ENCODE results near the gene ERBB4. TPM values are rescaled to one million over a fixed set of nuclear protein-coding genes. Genes with fewer than 3 reads are reported as not detected.

The ERBB4 gene
- total and polyA plus RNA-seq, 7 experiments from 2014 or later, result not detected

DNA sequence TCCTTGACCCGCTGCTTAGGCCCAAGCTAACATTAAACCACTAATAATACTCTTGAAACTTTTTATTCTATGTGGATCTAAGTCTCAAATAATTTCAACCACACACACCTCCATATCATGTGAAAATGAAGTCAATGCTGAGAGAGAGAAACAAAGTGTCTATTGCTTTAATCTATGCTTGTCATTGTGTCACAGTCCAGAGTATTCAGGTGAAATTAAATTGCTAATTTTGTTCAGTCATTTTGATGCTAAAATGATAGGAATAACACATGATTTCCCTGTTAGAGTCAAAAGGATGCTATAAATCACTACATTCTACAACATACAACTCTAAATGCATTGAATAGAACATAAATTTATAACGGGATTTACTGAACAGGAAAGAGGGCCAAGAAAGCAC, 195.4 kb downstream of the ERBB4 start:
- no peak overlapping the region for H3K4me3 Mint-ChIP-seq
- peaks cover 0 to 7% (median 0%) of the 10 kb centered on the region in 11 donors for H3K9me3 Mint-ChIP-seq
- DNase-seq (no peak), ATAC-seq (no peak)
- no peaks in the 10 kb centered on the region for H3K36me3 Mint-ChIP-seq
- H3K9me3 ChIP-seq (ENCODE audit: control insufficient read depth in 2 of 3, low read length in 3 of 3), result no peaks in the 10 kb centered on the region
- H3K36me3 ChIP-seq (ENCODE audit: control insufficient read depth in 2 of 3, insufficient read depth in 3 of 3, low read length in 3 of 3), result no peaks in the 10 kb centered on the region
- CTCF ChIA-PET, result no interaction called here
- POLR2A ChIA-PET, result no interaction called here
- no peak overlapping the region for H3K27ac ChIP-seq (ENCODE audit: low read depth, low read length)
- no peak overlapping the region for H3K4me3 ChIP-seq (ENCODE audit: low read length)
- H3K4me1 Mint-ChIP-seq, result no peaks in the 10 kb centered on the region
- H3K27me3 Mint-ChIP-seq, result no peaks in the 10 kb centered on the region
- intact Hi-C loops (cut with micrococcal nuclease), result no loop called here
- H3K27ac Mint-ChIP-seq, result no peak overlapping the region
- no peaks in the 10 kb centered on the region for H3K27me3 ChIP-seq (ENCODE audit: control insufficient read depth in 2 of 2, insufficient read depth in 2 of 2, low read length in 2 of 2)
- no peaks in the 10 kb centered on the region for H3K4me1 ChIP-seq (ENCODE audit: control insufficient read depth in 2 of 2, insufficient read depth in 2 of 2, low read length in 2 of 2)

- H3K4me3 Mint-ChIP-seq, result no peak overlapping the region
- intact Hi-C loops (cut with micrococcal nuclease), result no loop called here
- ATAC-seq, result no peak
Measured at GRCh38 chr2:212337486-212338343, 200.9 kb downstream of the ERBB4 start.

DNA sequence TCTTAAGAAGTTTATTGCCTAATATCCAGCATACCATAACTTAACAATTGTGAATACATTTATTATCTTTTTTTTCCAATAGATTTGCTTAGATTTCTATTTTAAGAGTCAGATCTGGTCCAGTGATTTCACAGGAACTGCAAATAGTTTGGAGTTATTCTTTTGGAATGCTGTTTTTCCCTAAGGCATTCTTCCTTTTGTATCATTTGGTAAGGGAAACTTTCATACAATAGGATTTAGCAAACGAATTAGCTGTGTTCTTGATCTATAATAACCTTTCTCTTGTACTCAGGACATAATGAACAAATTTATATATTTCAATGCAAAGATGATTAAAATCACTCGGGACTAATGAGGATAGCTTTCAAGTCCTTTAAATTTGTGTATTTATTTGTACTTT, 201.6 kb downstream of the ERBB4 start:
- ChIA-PET POLR2A (no interaction called here), CTCF (no interaction called here)
- no peaks in the 10 kb centered on the region for H3K9me3 ChIP-seq (ENCODE audit: control insufficient read depth in 2 of 3, low read length in 3 of 3)
- Mint-ChIP-seq H3K4me3 (no peak overlapping the region), H3K9me3 (peaks cover 0 to 4% (median 0%) of the 10 kb centered on the region in 11 donors), H3K27me3 (no peaks in the 10 kb centered on the region), H3K27ac (no peak overlapping the region), H3K36me3 (no peaks in the 10 kb centered on the region), H3K4me1 (no peaks in the 10 kb centered on the region)
- H3K27ac ChIP-seq (ENCODE audit: low read depth, low read length), result no peak overlapping the region
- H3K4me3 ChIP-seq (ENCODE audit: low read length), result no peak overlapping the region
- no peaks in the 10 kb centered on the region for H3K27me3 ChIP-seq (ENCODE audit: control insufficient read depth in 2 of 2, insufficient read depth in 2 of 2, low read length in 2 of 2)
- DNase-seq, result no peak
- H3K36me3 ChIP-seq (ENCODE audit: control insufficient read depth in 2 of 3, insufficient read depth in 3 of 3, low read length in 3 of 3), result no peaks in the 10 kb centered on the region
- intact Hi-C loops (cut with micrococcal nuclease), result no loop called here
- H3K4me1 ChIP-seq (ENCODE audit: control insufficient read depth in 2 of 2, insufficient read depth in 2 of 2, low read length in 2 of 2), result no peaks in the 10 kb centered on the region
- ATAC-seq, result no peak

More at GRCh38 chr2:212337486-212338343, 200.9 kb downstream of the ERBB4 start:
- no peak overlapping the region for H3K27ac Mint-ChIP-seq
- no peak overlapping the region for H3K4me3 ChIP-seq (ENCODE audit: low read length)
- H3K27ac ChIP-seq (ENCODE audit: low read depth, low read length), result no peak overlapping the region
- H3K36me3 ChIP-seq (ENCODE audit: control insufficient read depth in 2 of 3, insufficient read depth in 3 of 3, low read length in 3 of 3), result no peaks in the 10 kb centered on the region
- H3K9me3 Mint-ChIP-seq, result peaks cover 0 to 5% (median 0%) of the 10 kb centered on the region in 11 donors
- no peaks in the 10 kb centered on the region for H3K4me1 Mint-ChIP-seq
- POLR2A ChIA-PET, result no interaction called here
- DNase-seq, result no peak
- H3K27me3 Mint-ChIP-seq, result no peaks in the 10 kb centered on the region
- no peaks in the 10 kb centered on the region for H3K4me1 ChIP-seq (ENCODE audit: control insufficient read depth in 2 of 2, insufficient read depth in 2 of 2, low read length in 2 of 2)
- no peaks in the 10 kb centered on the region for H3K9me3 ChIP-seq (ENCODE audit: control insufficient read depth in 2 of 3, low read length in 3 of 3)
- H3K36me3 Mint-ChIP-seq, result no peaks in the 10 kb centered on the region
- no peaks in the 10 kb centered on the region for H3K27me3 ChIP-seq (ENCODE audit: control insufficient read depth in 2 of 2, insufficient read depth in 2 of 2, low read length in 2 of 2)
- CTCF ChIA-PET, result no interaction called here

GRCh38 chr2:212330263-212330662, 208.3 kb downstream of the ERBB4 start:
- POLR2A ChIA-PET, result no interaction called here
- H3K9me3 ChIP-seq (ENCODE audit: control insufficient read depth in 2 of 3, low read length in 3 of 3), result no peaks in the 10 kb centered on the region
- H3K27ac ChIP-seq (ENCODE audit: low read depth, low read length), result no peak overlapping the region
- H3K4me3 ChIP-seq (ENCODE audit: low read length), result no peak overlapping the region
- H3K4me1 ChIP-seq (ENCODE audit: control insufficient read depth in 2 of 2, insufficient read depth in 2 of 2, low read length in 2 of 2), result no peaks in the 10 kb centered on the region
- H3K36me3 ChIP-seq (ENCODE audit: control insufficient read depth in 2 of 3, insufficient read depth in 3 of 3, low read length in 3 of 3), result no peaks in the 10 kb centered on the region
- Mint-ChIP-seq H3K36me3 (no peaks in the 10 kb centered on the region), H3K27me3 (no peaks in the 10 kb centered on the region), H3K9me3 (peaks cover 0 to 7% (median 0%) of the 10 kb centered on the region in 11 donors), H3K4me3 (no peak overlapping the region), H3K4me1 (no peaks in the 10 kb centered on the region), H3K27ac (no peak overlapping the region)
- CTCF ChIA-PET, result no interaction called here
- H3K27me3 ChIP-seq (ENCODE audit: control insufficient read depth in 2 of 2, insufficient read depth in 2 of 2, low read length in 2 of 2), result no peaks in the 10 kb centered on the region
- DNase-seq (no peak), ATAC-seq (no peak)
- intact Hi-C loops (cut with micrococcal nuclease), result no loop called here

- POLR2A ChIA-PET, result no interaction called here
- no peaks in the 10 kb centered on the region for H3K27me3 ChIP-seq (ENCODE audit: control insufficient read depth in 2 of 2, insufficient read depth in 2 of 2, low read length in 2 of 2)
- no peak overlapping the region for H3K4me3 ChIP-seq (ENCODE audit: low read length)
- intact Hi-C loops (cut with micrococcal nuclease), result loop anchor here in 1 of 2 donors (1.0 kb wide), 1 partner anchor 11 kb away; no protein-coding TSS in a partner anchor
- peaks cover 0 to 7% (median 0%) of the 10 kb centered on the region in 11 donors for H3K9me3 Mint-ChIP-seq
- H3K4me3 Mint-ChIP-seq, result no peak overlapping the region
- CTCF ChIA-PET, result no interaction called here
- H3K27me3 Mint-ChIP-seq, result no peaks in the 10 kb centered on the region
- no peaks in the 10 kb centered on the region for H3K9me3 ChIP-seq (ENCODE audit: control insufficient read depth in 2 of 3, low read length in 3 of 3)
- no peaks in the 10 kb centered on the region for H3K36me3 ChIP-seq (ENCODE audit: control insufficient read depth in 2 of 3, insufficient read depth in 3 of 3, low read length in 3 of 3)
- no peaks in the 10 kb centered on the region for H3K36me3 Mint-ChIP-seq
- H3K4me1 Mint-ChIP-seq, result no peaks in the 10 kb centered on the region
- H3K4me1 ChIP-seq (ENCODE audit: control insufficient read depth in 2 of 2, insufficient read depth in 2 of 2, low read length in 2 of 2), result no peaks in the 10 kb centered on the region
- H3K27ac ChIP-seq (ENCODE audit: low read depth, low read length), result no peak overlapping the region
- no peak for DNase-seq
- no peak for ATAC-seq
- no peak overlapping the region for H3K27ac Mint-ChIP-seq
Measured at GRCh38 chr2:212328712-212329496, 209.7 kb downstream of the ERBB4 start.

- ChIA-PET POLR2A (no interaction called here), CTCF (no interaction called here)
- no peak overlapping the region for H3K4me3 Mint-ChIP-seq
- no peaks in the 10 kb centered on the region for H3K36me3 Mint-ChIP-seq
- ATAC-seq (no peak), DNase-seq (no peak)
- no peaks in the 10 kb centered on the region for H3K4me1 ChIP-seq (ENCODE audit: control insufficient read depth in 2 of 2, insufficient read depth in 2 of 2, low read length in 2 of 2)
- H3K27me3 Mint-ChIP-seq, result no peaks in the 10 kb centered on the region
- H3K4me3 ChIP-seq (ENCODE audit: low read length), result no peak overlapping the region
- intact Hi-C loops (cut with micrococcal nuclease), result loop anchor here in 1 of 2 donors (1.0 kb wide), 1 partner anchor 10 kb away; no protein-coding TSS in a partner anchor
- no peaks in the 10 kb centered on the region for H3K27me3 ChIP-seq (ENCODE audit: control insufficient read depth in 2 of 2, insufficient read depth in 2 of 2, low read length in 2 of 2)
- peaks cover 0 to 7% (median 0%) of the 10 kb centered on the region in 11 donors for H3K9me3 Mint-ChIP-seq
- H3K27ac ChIP-seq (ENCODE audit: low read depth, low read length), result no peak overlapping the region
- H3K4me1 Mint-ChIP-seq, result no peaks in the 10 kb centered on the region
- H3K27ac Mint-ChIP-seq, result no peak overlapping the region
- H3K9me3 ChIP-seq (ENCODE audit: control insufficient read depth in 2 of 3, low read length in 3 of 3), result no peaks in the 10 kb centered on the region
- no peaks in the 10 kb centered on the region for H3K36me3 ChIP-seq (ENCODE audit: control insufficient read depth in 2 of 3, insufficient read depth in 3 of 3, low read length in 3 of 3)
Measured at GRCh38 chr2:212328136-212328535, 210.5 kb downstream of the ERBB4 start.
